ENCODE measurements around the gene TLX2.
A peak's percentile ranks its signal among the peaks of the same experiment; 100 is the strongest.

The TLX2 gene

DNA sequence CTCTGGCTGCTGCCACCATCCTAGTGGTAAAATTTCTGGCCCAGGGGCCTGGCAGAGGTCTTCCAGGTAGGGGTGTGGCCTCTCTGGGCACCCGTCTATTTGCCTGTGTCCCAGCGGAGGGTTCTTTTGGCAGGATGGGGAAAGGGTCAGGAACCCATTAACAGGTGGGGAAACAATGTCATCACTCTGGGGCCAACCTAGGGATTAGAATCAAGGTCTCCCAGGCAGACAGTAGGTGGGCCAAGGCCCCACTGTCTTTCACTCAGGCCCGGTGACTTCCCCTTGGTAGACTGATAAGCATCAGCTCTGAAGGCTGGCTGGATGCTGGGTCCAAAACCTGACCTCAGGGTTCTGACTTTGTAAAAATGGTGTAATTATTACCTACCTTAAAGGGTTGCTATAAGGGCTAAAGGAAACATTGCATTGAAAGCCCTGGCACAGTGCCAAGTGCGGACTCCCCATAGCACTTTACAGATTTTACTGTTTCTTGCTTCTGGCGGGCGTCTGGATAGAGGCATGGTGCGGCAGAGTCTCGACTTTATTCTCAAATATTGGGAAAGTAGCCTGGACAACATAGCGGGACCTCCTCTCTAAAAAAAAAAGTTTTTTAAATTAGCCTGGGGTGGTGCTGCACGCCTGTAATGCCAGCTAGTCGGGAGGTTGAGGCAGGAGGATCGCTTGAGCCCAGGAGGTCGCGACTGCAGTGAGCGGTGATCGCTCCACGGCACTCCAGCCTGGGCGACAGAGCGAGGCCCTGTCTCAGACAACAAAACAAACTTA, 17.1 kb upstream of the TLX2 start:
- no peak for DNase-seq

GRCh38 chr2:74497777-74498499, 16.3 kb upstream of the TLX2 start:
- DNase-seq: no peak

- no peak for DNase-seq
Observed at GRCh38 chr2:74498500-74499266, 15.6 kb upstream of the TLX2 start.

DNA sequence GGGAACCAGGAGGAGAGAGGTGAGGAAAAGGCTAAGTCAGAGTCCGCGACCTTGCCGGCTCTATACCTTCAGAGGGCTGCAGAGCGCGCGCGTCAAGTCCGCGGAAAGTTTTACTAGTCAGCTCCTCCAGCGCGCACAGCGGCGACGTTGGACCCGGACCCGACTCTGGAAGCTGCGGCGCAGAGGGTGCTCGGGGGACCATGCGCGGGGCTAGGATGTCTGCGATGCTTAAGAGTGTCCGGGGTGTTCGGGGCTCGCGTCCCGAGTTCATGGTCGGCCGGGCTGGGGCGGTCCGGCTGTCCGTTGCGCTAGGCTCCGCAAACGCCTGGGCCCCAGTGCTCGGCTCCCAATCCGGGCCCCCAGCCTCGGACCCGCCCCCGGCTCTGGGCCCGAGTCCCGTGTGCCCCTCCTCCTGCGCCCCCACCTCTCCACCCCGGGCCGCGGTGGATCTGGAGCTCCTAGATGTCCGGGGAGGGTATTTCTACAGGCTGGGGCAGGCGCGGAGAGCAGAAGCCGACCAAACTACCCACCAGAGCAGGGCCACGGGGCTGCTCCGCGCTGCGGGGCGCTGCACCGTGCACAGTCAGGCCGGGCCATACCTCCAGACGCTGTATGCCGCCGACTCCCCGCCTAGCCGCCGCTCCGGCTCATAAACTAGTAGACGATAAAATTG, 14.8 kb upstream of the TLX2 start, which contains the start of gene LBX2:
TSS of gene LBX2 (minus strand) at position 337 of the 673 bp plus-strand sequence. CDS start at position 271, 66 bp downstream.
- DNase-seq: no peak

DNA sequence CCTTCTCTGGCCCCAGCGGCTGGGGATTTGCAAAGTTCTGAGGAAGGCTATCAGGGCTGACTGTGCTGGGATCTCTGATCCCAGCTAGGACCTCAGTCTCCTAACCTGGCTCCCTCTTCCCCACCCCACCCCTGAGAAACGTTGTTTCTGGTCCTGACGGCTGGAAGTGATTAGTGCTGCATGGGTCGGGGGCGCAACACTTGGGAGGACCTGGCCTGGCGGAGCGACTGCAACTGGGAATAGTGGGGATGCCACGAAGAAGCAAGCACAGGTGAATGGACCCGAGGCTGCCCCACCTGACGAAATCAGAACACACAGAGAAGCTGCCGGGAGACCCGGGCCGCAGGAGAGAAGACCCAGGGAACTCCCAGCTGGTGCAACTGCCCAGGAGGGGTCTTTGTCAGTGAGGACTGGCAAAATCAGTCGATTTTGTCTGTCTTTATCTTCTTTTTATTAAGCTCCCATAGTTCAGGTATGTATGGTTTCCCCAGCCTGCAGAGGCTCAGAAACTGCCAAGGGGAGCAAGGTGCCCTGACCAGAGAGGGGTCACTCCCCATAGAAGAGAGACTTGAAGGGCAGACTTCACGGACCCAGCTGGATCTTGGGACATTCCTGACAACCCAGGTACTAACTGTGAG, 14.2 kb upstream of the TLX2 start:
- no peak for DNase-seq

DNA sequence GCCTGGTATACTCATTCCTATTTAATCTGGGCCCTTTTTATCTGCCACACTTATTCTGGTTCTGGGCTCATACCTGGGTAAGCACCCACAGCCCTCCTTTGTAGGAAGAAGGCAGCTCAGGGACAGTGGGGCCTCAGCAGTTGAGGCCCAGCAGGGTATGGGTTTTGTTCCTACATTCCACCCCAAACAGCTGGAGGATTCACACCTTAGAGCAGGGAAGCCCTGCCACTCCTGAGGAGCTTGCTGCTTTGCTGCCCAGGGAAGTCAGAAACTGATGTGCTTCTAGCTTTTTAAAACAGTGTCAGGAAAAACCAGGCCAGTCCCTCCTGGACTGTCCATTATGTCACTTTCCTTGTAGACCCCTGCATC, 13.7 kb upstream of the TLX2 start:
- no peak for DNase-seq

DNA sequence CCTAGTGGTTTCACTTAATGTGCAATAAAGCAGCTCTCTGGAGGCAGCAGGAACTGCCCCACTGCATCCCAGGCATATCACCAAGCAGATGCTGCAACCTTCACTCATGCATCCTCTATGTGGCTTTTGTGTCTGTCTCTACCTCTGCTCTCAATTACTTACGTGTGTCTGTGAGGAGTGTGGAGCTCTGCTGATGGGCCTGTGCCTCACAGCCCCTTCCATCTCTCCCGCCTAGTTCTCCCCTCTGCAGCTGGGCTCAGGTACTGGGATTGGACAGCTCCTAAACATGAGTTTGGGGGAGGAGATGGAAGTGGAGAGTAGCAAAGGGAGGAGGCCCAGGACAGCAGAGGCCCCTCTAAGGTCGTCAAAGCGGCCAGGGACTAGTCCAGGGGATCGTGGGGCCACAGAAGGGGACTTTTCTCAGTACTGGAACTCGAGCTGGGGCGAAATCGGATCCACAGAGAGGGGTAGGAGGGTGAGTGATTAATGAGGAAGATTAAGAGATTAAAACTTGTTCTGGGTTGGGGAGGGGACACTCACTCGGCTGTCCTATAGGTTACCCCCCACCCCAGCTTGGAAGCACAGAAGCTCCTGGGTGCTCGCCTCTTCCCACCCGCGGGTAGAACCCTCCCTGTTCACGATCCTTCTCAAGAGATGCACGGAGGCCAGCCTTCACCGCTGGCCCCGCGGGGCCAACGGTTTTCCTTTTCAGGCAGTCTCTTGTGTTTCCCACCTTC, 12.7 kb upstream of the TLX2 start:
- no peak for DNase-seq

DNA sequence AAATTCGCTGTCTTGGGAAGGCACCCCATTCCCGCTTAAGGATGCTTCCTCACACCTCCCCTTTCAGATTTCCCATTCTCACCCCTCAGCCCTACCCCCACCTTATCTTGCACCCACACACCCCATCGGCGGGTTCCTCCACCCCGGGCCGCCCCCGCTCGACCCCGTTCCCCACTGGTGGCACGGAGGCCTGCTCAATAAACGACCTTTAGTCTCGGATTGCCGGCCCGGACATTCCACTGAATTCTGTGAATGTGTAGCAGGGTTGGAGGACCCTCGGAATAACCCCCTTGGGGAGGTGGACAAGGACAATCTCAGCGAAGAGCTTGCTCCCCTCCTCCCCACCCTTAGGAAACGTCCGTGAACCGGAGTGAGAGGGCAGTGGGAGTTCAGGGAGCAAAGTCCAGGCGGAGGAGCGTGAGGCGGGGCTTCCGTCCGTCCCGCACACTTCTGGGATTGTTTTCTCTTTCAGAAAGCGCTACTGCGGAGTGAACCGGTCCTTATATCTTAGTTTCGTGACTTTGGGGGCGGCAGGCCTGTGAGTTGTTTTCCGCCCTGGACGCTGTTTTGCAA, 12.0 kb upstream of the TLX2 start:
- DNase-seq: no peak

DNA sequence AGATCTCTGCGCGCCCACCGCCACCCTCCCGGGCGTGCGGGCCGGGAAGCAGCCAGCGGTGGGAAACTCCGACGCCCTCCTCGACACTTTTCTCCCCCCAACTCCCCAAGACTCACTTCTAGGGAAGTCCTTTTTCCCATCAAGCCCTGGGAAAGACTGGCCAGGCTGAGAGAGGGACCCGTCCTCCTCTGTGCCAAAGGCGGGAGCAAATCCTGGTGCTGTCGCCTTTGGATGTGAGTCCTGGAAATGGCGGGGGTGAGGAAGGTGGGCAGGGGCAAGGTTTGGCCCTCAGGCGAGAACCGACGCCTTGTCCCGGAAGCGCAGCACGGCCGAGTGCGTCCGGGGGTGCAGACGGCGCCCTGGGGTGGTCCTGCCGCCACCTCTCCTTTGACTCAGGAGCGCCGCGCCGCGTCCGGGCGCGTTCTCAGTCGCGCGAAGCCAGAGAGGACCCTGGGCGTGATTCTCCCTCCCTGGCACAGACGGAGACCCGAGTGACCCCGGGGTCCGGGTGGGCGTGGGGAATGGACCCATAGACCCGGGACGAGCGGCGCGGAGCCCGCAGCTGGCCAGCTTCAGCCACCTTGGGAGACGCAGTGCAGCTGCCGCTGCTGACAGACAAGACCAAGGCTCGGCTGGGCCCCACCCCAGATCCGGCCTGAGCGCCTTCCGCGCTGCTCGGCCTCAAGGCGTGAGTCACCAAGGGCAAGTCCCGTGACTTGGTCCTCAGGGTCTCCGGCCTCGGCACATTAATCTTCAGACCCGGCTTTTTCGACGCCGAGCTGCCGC, 11.3 kb upstream of the TLX2 start:
- no peak for DNase-seq

DNA sequence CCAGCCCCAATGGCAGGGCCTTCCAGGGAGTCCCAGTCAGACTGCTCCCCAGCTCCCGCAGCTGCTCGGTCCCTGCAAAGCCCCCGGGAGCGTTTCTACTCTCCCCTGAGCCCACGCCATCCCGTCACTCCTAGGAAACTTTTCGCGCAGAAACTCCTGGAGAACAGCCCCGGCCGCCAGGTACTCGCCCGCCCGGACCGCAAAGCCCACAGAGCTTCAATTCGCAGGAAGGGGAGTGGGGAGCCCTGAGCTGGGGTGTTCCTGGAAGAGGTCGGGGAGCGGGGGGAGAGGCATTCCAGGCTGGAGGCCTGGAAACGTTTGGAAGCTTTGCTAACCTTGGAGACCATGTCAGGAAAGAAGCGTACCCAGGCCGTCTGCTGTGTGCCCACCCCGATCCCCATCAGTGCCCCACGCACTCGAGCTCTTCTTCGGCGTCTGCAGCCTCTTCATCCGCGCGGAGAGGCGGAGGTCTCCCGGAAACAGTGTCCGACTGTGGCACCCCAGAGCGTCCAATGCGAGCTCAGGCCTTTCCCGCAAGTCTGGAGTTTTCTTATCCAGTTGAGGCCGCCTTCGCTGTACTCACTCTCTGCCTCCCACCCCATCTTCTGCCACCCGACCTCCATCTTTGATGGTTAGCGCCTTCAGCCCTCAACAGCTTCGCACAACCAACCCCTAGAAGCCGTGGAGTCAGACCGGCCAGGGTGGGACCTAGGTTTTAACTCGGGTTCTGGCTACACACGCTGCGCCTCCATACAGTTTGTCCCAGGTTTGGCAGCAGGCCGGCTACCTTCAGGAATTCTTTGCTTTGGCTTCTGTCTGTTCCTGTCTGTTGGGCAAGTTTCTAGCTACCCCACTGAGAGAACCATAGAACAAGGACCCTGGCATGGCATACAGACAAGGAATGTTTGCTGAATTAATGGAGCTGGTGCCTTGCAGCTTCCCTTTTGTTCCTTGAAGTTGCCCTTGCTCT, 10.5 kb upstream of the TLX2 start:
- DNase-seq: no peak

- DNase-seq: no peak
Observed at GRCh38 chr2:74504591-74504990, 9.7 kb upstream of the TLX2 start.

GRCh38 chr2:74505448-74506246, 8.6 kb upstream of the TLX2 start:
- no peak for DNase-seq

- DNase-seq: peak; percentile 97
Observed at GRCh38 chr2:74507145-74507925, 6.9 kb upstream of the TLX2 start, which contains the start of gene PCGF1. TSS of gene PCGF1 (minus strand) at chr2:74507695. CDS start at chr2:74507668, 27 bp downstream.

DNA sequence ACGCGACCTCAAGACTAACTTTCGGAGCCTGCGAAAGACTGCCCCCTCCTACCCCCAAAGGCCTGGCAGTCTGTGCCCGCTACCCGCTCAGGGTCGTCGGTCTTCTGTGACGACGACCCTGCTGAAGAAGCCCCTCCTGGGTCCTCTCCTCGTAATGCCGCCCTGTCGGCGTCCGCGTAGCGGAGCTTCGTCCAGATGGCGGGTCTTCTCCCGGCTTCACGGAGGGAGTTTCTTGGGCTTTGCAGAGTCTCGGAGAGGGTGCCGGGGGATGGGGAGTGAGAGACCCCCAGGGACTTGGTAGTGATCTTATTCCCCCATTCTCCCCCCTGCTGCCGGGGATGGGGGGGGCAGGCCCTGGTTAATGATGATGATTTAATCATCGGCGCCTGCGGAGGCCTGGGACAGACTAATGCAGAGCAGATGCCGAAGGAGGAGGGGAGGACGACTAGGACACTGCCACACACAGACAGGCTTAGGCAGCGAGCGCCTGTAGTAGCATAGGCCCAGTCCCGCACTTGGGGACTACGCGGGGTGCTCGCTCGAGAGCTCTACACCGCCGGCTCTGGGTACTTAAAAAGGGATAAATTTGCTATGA, 6.2 kb upstream of the TLX2 start:
- no peak for DNase-seq

DNA sequence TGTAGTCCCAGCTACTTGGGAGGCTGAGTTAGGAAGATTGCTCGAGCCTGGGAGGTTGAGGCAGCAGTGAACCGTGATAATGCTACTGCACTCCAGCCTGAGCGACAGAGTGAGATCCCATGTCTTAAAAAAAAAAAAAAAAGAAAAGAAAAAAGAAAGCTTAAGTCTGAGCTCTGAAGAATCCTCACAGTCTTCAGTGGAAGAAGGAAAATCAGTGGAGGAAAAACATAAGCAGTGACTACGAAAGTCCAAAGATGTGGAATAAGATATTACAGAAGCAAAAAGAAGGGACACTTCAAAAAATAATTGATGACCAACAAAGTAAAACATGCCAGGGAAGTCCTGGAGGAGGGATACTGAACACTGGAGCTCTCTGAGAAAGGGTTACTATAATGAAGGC, 4.0 kb upstream of the TLX2 start:
- DNase-seq: no peak

DNA sequence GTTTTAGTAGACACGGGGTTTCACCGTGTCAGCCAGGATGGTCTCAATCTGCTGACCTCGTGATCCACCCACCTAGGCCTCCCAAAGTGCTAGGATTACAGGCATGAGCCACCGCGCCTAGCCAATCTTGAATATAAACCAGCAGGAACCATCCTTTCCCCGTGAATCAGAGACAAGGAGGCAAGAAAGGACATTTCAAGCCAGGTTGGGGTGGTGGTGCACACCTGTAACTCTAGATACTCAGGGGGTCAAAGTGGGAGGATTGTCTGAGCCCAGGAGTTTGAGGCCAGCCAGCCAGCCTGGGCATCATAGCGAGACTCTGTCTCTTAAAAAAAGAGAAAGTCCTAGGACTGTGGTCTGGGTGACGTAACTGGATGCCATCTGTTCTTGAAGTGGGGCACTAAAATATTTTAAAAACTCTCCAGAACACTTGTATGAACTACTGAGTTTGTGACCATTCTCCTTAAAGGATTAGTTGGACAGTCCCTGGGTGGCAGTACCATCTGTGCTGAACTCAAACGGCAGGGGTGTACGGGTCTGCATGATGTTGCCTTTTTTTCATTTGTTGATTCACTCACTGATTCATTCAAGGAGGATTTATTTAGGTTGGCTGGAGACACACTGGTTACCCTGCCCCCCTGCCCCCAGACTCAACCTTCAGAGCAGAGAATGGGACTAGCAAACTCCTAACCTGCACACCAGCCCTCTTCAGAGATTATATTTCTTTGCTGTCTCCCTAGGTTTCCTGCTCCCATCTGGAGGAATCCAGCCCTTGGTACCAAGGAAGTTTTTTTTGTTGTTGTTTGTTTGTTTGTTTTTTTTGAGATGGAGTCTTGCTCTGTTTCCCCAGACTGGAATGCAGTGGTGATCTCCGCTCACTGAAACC, 2.9 kb upstream of the TLX2 start:
- DNase-seq: no peak

Data from central memory CD4-positive, alpha-beta T cell (primary cell).